Activated T-cell treated with anti-CD3 and anti-CD28 coated beads for 4 hours (primary cell): ENCODE results near the gene GRID2.

Source experiments
- DNase-seq: peaks from one replicate; pipeline ENCODE4 v3.0.0-alpha.2; 2020

Gene GRID2

DNA sequence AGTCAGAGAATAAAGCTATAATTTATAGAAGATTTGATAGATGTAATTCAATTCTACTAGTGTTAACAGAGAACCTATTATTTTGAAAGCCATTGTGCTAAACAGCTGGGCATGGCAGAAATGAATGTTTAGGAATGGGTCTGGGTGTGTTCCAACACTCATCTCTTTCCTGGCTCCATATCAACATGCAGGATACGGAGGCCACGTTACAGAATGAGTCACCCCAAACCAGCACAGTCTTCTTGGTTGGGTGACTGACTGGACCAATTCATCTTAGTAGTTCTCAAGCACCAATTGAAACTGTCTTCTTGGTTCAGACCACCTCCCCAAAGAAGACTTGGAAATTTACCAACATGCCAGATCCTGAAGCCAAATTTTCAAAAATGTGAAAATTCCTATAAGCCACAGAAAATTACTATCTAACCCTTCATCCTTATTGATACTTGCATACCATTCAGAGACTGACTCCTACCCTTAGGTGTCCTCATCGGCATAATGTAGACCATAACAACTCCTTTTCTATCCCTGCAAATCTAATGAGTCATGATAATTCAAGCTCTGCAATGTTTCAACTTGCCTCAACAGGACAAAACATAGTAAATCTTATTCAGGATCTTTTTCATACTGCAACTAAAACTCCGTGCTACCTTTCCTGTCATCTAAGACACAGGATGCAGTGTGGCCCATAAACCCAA, 1472.8 kb downstream of the GRID2 start:
- no peak for DNase-seq

DNA sequence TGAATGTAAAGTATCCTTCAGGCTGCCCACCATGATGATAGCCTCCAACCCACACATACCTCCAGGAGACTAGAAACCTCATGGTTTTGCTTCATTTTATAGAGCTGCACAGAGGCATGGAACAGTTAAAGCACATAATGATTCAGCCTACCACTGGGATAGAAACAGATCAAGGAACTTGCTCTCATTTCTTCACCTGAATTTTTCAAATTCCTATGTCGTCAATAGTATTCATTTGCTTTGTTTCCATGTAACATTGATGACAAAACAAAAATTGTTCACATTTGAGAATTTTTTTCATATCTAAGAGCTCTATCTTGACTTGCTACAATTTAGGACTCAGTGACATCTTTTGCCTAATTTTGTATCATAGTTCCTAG, 1473.3 kb downstream of the GRID2 start:
- DNase-seq: no peak

DNA sequence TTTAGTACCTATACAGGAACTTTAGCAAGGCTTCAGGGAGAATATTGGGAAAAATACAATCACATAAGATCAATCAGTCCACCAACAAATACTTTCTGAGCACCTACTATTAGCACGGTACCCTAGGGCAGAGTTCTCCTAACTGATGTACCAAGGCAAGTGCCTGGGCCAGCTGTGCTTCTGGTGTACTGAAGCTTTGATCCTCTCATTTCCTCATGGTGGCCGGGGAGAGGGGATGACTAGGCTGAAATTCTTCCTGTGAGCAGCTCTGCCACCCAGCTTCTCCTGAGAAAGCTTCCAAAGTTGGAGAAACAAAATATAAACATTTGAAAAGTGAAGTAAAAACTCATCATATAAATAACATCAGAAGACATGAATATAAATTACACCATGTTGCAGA, 1475.5 kb downstream of the GRID2 start:
- DNase-seq: no peak

DNA sequence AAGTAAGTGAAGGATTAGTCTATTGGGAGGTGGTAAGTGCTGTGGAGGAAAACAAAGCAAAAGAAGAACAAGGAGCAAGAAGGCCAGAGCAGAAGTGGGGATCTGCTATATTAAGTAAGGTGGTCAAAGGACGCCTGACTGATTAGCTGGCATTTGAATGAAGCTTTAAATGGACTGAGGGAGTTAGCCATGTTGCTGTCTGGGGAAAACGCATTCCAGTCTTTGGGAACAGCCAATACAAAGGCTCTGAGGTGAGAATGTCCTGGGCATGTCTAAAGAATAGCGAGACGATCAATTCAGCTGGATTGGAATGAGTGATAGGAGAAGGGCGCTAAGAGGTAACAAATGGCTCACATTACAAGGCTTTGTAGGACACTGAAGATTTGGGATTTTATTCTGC, 1476.3 kb downstream of the GRID2 start:
- no peak for DNase-seq

DNA sequence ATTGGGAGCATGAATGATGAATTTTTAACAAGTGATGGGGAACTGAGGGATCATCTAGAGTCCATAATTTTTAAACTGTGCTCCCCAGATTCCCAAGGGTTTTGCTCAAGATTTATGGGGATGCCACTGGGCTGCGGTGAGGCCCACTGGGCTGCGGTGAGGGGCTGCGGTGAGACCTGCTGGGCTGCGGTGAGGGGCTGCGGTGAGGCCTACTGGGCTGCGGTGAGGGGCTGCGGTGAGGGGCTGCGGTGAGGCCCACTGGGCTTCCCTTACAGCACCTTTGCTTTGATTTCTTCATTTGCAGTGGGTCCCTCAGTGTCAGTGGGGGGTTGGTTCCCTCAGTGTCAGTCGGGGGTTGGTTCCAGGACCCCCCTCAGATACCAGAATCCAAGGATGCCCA, 1477.4 kb downstream of the GRID2 start:
- DNase-seq: no peak

DNA sequence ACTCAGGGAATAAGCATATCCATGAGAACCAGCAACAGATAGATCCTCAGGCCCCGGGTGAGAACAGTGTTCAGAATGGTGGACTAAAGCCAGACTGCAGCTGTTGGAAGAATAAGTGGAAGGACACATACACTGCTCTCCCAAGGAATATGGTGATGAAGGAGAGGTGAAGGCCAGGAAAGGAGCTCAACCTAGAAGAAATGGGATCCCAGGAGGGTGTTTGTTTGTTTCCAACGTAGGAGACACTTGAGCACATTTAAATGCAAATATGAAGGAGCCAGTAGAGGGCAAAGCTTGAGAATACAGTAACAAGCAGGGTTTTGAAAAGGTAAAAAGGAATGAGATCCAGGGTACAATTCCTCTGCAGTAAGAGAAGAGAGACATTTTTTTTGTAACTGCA, 1482.4 kb downstream of the GRID2 start:
- DNase-seq: no peak

DNA sequence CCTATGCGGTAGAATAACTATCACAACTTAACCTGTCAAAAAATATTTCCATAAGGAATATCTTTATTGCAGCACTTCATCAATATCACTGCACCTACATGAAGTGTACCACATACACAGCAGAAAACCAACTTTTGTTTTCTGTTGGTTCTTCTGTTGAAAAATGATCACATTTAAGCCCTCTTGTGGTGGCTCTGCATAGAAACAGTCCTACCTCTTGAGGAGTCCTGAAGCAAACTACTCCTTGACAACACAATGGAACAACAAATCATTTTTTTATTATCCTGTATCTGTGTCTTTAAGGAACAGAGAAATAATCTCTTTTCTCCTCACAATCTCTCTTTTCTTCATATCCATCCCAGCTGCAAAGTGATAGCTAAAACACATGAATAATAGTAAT, 1484.9 kb downstream of the GRID2 start:
- no peak for DNase-seq

DNA sequence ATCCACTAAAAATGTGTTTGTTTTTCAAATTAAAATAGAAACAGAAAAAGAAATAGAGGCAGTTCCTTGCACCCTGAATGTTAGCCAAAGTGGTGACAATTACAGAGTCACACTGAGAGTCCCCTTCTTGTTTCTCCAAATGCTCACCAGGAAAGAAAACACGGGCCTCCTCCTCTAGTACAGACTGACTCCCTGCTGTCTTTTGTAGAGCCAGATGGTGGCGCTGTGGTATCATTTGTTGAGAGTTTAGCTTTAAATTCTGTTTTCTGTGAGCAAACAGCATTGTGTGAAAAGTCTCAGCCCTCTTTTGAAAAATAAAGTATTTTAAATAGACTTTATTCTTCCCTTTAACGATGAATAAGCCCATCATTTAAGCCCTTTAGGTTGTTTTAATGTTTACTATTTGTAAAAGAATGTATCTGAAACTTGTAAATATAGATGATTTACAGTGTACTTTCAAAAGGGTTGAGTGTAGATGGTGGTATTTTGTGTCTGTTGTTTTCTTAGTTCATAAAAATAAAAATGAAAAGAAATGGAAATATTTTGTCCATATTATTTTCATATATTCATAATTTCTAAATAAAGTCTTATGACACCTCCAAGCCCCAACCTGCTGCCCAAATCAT, 1487.9 kb downstream of the GRID2 start:
- no peak for DNase-seq

DNA sequence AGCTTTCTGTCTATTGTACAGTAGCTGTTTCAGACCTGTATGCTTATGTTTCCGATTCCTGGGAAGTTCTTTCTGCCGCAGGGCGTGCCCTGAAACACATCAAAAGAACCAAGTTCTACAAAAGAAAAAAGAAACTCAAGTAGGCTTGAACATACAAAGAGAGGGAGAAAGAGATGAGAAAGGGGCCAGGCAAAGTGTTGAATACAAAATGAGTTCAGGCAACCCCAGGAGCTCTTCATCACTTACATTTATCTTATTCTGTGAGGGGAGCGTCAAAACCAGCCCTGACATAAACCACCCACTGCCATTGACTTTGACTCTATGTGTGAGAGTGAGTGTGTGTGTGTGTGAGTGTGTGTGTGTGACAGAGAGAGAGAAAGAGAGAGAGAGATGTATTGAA, 1498.3 kb downstream of the GRID2 start:
- no peak for DNase-seq

DNA sequence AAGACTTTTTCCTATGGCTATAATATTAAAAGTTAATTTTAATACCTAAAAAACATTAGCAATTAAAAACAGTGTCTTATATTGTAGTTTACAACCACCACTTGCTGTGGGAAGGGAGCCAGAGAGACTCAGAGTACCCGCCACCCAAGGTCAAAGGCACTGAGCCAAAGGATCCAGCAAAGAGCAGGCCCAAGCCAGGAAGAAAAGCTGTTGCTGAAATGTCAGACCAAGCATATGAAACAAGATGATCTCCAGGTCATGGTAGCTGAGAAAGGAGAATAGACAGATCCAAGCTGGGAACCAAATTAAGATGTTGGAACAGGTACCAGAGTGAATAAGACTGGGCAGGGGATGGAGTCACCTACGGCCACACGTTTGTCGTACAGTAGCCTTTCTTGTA, 1506.0 kb downstream of the GRID2 start:
- DNase-seq: no peak

DNA sequence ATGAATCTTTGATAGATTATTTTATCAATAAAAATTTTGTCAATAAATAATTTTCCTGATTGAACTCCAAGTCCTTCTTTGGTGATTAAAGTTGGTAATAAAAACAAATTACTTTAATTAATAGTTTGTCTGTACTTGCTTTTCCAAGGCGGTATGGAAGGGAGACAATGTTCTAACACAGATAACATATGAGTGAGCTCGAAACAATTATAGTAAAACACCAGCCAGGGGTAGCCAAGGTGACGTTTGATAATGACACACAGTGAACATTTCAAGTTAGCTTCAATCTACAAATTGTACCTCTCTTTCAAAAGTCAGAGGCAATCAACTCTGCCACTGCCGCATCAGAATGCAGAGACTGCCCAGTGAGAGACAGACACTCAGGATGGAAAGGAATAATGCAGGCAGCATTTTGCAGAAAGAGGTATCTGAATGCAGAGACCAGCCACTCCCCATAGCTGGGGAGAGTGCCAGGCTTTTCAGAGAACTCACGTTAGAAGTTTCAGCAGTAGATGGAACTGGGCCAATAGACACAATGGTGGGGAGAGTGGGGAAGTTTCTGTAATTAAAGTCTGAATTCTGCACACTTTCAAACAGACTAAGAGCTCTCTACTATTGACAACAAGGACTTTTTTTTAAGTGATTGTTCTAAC, 1506.7 kb downstream of the GRID2 start:
- DNase-seq: no peak

DNA sequence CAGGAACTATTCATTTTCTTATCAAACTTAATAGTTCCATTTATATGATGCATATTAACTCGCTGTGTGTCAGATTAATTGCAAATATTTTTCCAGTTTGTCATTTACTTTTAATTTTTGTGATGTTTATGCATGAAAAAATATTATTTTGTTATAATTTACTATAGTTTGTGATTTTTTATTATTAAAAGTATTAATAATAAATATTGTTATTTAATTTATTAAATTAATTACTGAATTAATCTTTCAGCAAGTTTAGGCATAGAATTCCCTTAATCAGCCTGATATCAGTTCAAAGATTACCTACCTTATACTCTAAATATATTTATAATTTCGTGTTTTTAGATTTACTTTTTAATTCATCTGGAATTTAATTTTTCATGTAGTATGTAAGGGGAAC, 1509.3 kb downstream of the GRID2 start:
- DNase-seq: no peak

DNA sequence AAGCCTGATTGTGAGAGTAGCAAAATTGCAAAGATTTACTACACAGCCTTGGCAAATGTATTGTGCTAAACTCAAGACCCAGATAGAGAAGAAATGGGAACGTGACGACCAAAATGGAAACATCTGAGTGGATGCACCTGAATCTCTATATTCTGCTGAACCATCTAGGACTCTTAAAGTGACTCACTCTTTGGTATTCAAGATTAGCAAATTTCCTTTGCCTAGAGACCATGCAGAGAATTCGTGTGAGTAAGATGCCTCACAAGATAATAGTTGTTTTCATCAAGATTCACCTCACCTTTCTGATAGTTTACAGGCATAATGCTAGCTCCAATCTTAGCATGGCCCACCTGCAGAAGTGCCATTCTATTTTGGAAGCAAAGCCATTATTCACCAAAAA, 1510.4 kb downstream of the GRID2 start:
- no peak for DNase-seq

DNA sequence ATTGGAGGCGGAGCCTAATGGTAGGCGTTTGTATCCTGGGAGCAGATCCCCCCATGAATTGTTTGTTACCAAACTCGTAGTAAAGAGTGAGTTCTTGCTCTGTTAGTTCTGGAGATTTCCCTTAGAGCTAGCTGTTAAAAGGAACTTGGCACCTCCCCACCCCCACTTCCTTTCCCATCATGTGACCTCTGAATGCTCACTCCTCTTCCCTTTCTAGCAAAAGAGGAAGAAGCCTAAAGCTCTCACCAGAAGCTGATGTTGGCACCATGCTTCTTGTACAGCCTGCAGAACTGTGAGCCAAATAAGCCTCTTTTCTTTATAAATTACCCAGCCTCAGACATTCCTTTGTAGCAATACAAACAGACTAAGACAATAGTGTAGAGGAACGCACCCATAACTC, 1511.0 kb downstream of the GRID2 start:
- no peak for DNase-seq
